T-helper 2 cell (primary cell): Measurements from ENCODE around the gene GPR78.

Experiments used
- DNase-seq, 5 experiments: peaks; one replicate each; pipeline versions ENCODE4 v3.0.0 to v3.0.0-alpha.2; 2012 to 2022

The GPR78 gene

GRCh38 chr4:8587469-8588195 lies 7.4 kb downstream of the GPR78 start:
- DNase-seq = no peak

- no peak for DNase-seq
Observed at GRCh38 chr4:8588196-8588470, 7.9 kb downstream of the GPR78 start.

- no peak for DNase-seq
Observed at GRCh38 chr4:8589336-8589735, 9.1 kb downstream of the GPR78 start.

- DNase-seq = no peak
Observed at GRCh38 chr4:8589823-8590545, 9.8 kb downstream of the GPR78 start.

- no peak for DNase-seq
Observed at GRCh38 chr4:8590546-8590880, 10.3 kb downstream of the GPR78 start.

- DNase-seq = no peak
Observed at GRCh38 chr4:8591114-8591513, 10.9 kb downstream of the GPR78 start.

GRCh38 chr4:8591626-8592365 lies 11.6 kb downstream of the GPR78 start:
- DNase-seq = no peak

- DNase-seq = no peak
Observed at GRCh38 chr4:8592366-8593263, 12.4 kb downstream of the GPR78 start, which contains the start of gene CPZ. CPZ (plus strand) TSS chr4:8592765; CDS start chr4:8592834, 69 bp downstream.

GRCh38 chr4:8593264-8594096 lies 13.3 kb downstream of the GPR78 start:
- no peak for DNase-seq

- DNase-seq = peak in 1 of 5 experiments; percentile 17
Observed at GRCh38 chr4:8594097-8595038, 14.2 kb downstream of the GPR78 start.

- no peak for DNase-seq
Observed at GRCh38 chr4:8595237-8596087, 15.3 kb downstream of the GPR78 start.

- no peak for DNase-seq
Observed at GRCh38 chr4:8596891-8597290, 16.7 kb downstream of the GPR78 start.

GRCh38 chr4:8597319-8597718 lies 17.1 kb downstream of the GPR78 start:
- no peak for DNase-seq

GRCh38 chr4:8597791-8598190 lies 17.6 kb downstream of the GPR78 start:
- no peak for DNase-seq

- DNase-seq = no peak
Observed at GRCh38 chr4:8598391-8599090, 18.3 kb downstream of the GPR78 start.

GRCh38 chr4:8599091-8599460 lies 18.9 kb downstream of the GPR78 start:
- no peak for DNase-seq

GRCh38 chr4:8599657-8600056 lies 19.5 kb downstream of the GPR78 start:
- DNase-seq = no peak

GRCh38 chr4:8600266-8600665 lies 20.1 kb downstream of the GPR78 start:
- no peak for DNase-seq

GRCh38 chr4:8600686-8601085 lies 20.5 kb downstream of the GPR78 start:
- DNase-seq = no peak
